Raji (cell line): Measurements from ENCODE around the gene PRR5L.

Source experiments
- POLR2A ChIP-seq: IDR thresholded peaks from 2 replicates; pipeline ENCODE4 v1.6.1; 2011; ENCODE audit warnings: low read depth, low read length, control low read depth; ENCODE audit not compliant: insufficient read depth

Gene PRR5L

DNA sequence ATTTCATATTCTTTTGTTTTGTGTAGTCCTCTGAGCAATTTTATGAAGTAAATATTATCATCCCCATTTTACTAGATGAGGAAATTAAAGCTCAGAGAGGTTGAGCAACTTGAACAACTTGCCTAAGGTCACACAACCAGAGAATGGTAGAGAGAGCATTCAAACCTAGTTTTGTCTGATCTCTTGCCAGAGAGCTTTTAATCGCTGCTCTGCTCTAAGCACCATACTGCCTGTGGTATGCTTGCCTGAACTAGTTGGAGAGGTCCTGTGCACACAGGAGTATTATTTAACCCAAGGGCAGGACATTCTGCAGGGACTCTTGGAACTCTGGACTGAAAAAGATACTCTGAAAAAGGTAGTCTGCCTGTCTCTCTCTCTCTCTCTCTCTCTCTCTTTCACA, 175.5 kb downstream of the PRR5L start:
- no peak for TF ChIP-seq POLR2A

- no peak for TF ChIP-seq POLR2A
Measured at GRCh38 chr11:36475192-36475591, 179.1 kb downstream of the PRR5L start.

- TF ChIP-seq POLR2A: no peak
Measured at GRCh38 chr11:36478700-36479329, 182.7 kb downstream of the PRR5L start.

DNA sequence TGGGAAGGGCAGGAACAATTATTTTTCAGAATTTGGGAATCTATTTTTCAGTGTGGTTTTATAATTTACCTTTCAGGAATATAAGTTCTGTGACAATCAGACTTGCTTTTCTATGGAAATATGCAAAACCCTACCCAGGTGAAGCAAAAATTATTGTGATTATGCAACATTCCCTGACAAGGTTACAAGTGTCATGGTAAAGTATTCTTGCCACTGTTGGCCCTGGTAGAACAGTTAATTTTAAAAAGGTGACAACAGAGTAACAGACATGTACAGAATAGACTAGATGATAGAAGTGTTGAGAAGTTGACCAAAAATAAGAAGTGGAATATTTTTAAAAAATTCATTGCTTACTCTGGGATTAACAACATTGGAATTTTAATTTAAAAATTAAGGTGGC, 184.7 kb downstream of the PRR5L start:
- no peak for TF ChIP-seq POLR2A

DNA sequence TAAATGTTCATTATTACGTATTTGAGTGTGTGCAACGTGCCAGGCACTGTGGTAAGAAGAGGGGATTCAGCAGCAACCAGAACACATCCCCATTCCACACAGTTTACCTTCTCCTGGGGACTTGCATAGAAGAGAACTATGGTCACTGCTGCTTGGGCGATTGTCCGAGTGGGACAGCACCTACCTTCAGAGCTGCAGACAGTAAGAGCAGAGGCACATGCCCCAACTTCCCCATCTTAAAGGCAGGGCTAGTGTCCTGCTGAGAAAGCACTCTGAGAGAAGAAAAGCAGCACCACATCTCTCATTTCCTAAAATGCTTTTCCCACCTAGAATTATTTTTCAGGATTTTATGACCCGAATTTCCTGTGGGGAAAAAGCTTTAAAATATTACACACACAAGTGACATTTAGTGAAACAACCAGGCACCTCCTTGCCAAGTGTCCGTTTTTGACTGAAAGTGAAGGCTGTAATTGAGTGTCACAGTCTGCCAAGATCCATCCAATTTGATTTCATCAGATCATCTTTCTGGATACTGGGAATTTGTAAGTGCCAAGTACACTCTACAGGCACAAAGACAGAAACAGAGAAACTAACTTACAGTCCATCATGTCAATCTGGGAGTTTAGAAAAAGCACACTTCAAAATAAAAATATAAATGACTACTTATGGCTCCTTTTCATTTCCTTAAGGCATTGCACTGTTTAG, 189.4 kb downstream of the PRR5L start:
- no peak for TF ChIP-seq POLR2A

DNA sequence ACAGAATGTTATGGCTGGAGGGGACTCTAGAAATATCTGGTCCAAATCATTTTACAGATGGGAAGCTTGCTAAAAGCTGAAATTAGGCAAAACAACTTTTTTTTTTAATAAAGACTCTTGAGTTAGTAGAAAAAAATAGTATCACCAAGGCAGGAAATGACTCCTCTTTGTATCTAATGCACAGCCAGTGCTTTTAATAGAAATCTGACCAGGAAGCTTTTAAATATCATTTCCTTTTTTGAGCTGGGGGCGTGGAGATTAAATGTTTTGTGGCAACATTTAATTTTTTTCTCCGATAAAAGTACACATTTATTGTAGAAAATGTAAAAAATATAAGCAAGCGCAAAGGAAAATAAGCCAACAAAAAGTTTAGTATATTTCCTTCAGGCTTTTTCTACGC, 191.5 kb downstream of the PRR5L start:
- no peak for TF ChIP-seq POLR2A

DNA sequence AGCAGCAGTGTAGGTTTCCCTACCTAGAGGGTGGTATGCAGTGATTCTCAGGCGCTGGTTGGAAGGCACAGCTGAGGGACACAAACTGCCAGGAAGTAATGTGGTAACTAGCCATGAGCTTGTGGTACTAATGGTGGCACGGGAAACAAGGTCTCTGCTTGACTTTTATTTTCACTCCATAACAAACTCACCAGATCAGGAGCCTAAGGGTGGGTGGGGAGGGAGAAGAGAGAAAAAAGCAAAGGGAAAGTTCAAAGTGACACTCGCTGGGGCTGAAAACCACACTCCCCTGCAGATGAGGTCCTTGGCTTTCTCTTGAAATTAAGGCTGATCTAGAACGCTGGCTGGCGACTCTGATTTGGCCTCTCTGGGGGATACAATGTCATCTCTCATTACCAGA, 192.0 kb downstream of the PRR5L start:
- TF ChIP-seq POLR2A: no peak

DNA sequence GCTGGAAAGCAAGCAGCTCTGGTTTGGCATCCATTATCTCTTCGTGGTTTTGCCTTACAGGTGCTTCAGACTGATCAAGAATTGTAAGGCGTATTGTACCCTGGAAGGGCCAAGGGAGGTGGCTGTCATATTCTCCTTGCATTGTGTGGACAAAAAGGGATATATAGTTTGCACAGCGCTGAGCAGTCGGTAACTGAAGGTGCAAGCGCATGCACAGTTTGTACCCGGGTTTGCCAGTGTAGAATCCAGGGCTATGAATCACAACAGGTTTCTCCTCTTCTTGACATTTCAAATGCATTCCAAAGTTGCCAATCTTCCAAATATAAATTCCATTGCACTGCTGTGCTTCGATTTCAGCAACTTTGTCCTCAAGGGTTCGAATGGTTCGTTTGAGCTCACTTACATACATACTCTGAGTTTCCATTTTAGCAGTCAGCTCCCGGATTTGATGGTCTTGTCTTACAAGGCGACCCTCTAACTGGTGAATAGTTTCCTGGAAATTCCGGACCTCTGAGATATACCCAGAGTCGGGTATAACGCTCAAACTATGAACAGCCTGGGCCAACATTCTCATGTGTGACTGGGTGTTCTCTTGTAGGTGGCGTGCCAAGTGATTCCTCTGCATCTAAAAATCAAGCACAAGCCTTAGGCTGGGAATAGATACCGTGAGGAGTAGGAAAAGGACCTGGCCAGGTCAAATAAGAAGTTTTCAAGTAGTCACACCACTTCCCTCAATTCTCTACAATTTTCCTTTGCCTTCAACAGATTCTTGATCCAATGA, 194.1 kb downstream of the PRR5L start:
- TF ChIP-seq POLR2A: no peak

DNA sequence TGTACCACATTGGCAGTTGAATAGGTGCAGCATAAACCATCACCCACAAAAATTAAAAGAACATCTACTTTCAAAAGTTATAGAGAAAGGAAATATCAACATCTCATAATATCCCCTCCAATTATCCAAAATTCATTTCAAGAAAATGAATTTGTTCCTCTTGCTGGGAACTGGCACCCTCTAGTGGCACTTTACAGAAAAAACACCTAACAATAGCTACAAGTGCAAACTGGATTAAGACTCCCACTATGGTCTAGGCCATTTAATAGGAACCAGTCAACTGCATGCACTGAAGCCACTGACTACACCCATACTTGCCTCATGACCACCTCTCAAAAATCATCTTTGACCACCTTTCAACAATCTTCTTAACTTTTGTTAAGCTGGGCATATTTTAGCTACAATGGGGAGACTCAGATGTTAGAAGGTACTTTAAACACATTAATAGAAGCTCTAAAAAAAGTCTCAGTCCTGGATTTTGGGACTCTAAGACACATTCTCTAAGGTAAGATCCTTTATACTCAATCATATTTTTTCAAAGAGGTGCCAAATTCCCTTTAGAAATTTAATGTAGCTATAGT, 196.7 kb downstream of the PRR5L start:
- TF ChIP-seq POLR2A: no peak

- TF ChIP-seq POLR2A: no peak
Measured at GRCh38 chr11:36493332-36493731, 197.2 kb downstream of the PRR5L start.

- TF ChIP-seq POLR2A: no peak
Measured at GRCh38 chr11:36498721-36499120, 202.6 kb downstream of the PRR5L start.

GRCh38 chr11:36499315-36499714, 203.2 kb downstream of the PRR5L start:
- TF ChIP-seq POLR2A: no peak

GRCh38 chr11:36500315-36500721, 204.2 kb downstream of the PRR5L start:
- no peak for TF ChIP-seq POLR2A

DNA sequence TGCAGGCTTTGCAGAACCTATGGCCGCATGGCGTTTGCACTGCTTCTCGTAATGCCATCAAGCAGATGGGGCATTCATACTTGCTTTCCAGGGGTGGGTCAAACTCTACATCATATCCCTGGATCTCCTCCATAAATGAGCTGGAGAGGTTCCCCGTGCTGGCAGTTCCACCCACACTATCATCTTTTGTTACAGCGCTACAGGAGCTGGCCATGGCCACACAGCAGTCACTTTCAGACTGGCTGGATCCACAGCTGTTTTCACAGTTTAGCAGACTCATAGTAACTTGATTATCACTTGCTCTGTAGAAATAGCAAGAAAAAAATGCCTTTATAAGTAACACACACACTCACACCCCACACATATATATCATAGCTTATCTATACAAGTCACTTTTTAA, 205.1 kb downstream of the PRR5L start:
- TF ChIP-seq POLR2A: no peak

GRCh38 chr11:36507824-36508489, 211.9 kb downstream of the PRR5L start:
- no peak for TF ChIP-seq POLR2A
